ENCODE data around the gene GABPB1.

GABPB1 gene

DNA sequence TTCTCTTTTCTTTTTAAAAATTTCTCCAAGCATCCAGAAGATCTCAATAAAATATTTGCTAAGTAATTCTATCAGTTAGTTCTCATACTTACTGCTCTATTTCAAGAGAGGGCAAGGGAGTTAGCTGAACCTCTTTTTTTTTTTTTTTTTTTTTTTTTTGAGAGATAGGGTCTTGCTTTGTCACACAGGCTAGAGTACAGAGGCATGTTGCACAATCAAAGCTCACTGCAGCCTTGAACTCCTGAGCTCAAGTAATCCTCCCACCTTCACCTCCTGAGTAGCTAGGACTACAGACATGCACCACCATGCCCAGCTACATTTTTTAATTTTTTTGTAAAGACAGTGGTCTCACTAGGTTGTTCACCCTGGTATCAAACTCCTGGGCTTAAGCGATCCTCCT is 110.8 kb downstream of the GABPB1 start:
- no peak for DNase-seq (ENCODE audit: low read depth, low spot score)

GRCh38 chr15:50241684-50242450 is 113.1 kb downstream of the GABPB1 start:
- DNase-seq (ENCODE audit: low read depth, low spot score): no peak

- DNase-seq (ENCODE audit: low read depth, low spot score): no peak
Observed at GRCh38 chr15:50238255-50238654, 116.7 kb downstream of the GABPB1 start.

DNA sequence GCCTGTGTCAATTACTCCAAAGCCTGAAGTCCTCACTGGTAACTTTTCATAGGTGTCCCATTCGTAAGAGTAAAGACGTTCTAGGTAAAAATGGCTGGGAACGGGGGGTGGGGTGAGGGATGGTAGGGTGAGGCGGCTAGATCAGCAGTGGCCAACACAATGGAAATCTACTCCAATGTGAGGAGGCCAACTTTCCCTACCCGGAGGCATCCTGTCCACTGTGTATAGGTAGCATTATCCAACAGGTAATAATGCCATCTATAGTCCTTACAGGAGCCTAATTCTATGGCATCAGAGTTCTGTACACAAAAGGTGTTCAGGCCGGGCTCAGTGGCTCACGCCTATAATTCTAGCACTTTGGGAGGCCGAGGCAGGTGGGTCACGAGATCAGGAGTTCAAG is 118.6 kb downstream of the GABPB1 start:
- DNase-seq (ENCODE audit: low read depth, low spot score): no peak

DNA sequence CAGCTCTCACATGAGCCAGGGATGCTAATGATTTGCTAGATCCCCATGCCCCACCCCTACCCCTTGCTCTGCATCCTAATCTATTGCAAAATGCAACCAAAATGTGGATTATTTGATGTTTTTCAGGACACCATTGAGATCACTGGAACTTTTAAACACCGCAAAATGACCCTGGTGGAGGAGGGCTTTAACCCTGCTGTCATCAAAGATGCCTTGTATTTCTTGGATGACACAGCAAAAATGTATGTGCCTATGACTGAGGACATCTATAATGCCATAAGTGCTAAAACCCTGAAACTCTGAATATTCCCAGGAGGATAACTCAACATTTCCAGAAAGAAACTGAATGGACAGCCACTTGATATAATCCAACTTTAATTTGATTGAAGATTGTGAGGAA is 119.2 kb downstream of the GABPB1 start:
- no peak for DNase-seq (ENCODE audit: low read depth, low spot score)

DNA sequence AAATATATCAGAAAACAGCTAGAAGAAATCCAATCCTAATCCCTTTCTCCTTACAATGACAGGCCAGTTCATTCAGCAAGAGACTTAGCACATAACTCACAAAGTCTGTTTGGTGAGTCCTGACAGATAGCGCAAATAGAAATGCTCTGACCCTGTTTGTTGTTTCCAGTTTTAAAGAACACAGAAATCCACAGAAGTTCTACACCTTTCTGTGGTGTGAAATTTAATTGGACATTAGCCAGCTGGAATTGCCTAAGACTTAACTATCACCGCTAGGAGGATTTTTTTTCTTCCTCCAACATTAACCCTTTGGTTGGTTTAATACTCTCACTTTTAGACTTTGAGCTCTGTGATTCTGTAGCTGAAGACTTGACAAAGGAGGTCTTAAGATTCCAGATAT is 120.2 kb downstream of the GABPB1 start:
- no peak for DNase-seq (ENCODE audit: low read depth, low spot score)

GRCh38 chr15:50233192-50233736 is 121.7 kb downstream of the GABPB1 start:
- no peak for DNase-seq (ENCODE audit: low read depth, low spot score)

DNA sequence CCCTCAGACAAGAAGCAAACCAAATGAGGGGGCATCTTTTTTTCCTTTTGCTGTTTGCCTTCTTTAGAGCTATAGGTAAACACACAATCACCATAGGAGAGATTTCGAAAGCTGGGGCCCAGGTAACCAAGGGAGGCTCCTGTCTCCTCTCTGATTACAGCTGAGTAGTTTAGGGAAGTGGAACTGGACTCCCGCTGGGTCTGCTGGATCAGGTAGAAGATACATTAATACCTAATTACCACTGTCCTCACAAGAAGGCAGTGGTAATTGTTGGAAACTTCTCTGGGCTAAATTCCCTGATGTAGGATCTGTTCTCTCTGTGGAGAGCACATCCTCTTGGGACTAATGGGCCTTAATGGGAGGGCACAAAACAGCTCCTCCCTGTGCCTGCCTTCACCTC is 122.2 kb downstream of the GABPB1 start:
- DNase-seq (ENCODE audit: low read depth, low spot score): no peak

DNA sequence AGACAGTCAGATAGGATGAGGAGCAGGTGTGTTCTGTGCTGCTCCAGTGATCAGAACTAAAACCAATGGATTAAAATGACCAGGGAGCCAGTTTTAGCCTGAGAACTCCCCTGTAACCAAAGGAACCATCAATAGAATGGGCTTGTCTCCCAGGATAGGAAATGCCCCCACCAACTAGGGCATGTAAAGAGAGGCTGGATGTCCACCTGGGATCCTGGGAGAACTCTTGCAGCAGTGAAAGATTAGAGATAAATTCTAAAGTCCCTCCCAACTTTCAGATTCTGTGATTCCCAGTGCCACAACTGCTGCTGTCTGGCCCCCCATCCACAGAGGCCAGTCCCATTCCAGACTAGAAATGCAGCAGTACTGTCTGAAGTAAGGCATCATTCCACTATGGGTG is 123.2 kb downstream of the GABPB1 start:
- no peak for DNase-seq (ENCODE audit: low read depth, low spot score)

DNA sequence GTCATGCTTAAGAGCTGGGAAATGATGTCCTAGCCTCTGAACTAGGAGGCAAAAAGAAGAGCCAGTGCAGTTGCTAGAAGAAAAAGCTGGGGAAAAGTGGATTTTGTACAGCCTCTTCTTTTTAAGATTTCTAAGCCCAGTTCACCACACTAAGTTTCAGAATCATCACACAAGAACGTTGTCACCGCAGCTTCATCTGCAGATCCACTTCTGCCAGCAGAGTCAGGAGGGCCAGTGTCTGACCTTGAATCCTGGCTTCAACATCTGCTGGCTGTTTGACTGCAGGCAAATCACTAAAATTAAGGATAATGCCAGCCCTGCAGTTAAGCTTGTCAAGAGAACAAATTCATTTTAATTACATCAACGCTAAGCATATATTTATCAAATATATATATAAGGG is 125.7 kb downstream of the GABPB1 start:
- no peak for DNase-seq (ENCODE audit: low read depth, low spot score)

GRCh38 chr15:50228866-50229265 is 126.1 kb downstream of the GABPB1 start:
- DNase-seq (ENCODE audit: low read depth, low spot score): no peak

- no peak for DNase-seq (ENCODE audit: low read depth, low spot score)
Observed at GRCh38 chr15:50227076-50227475, 127.9 kb downstream of the GABPB1 start.

- DNase-seq (ENCODE audit: low read depth, low spot score): no peak
Observed at GRCh38 chr15:50225938-50226337, 129.1 kb downstream of the GABPB1 start.
